NB4 (cell line): ENCODE results near the gene TAF3.

ENCODE experiments used
- MYC ChIP-seq: IDR thresholded peaks from 2 replicates; pipeline ENCODE4 v1.6.1; 2011; ENCODE audit warnings: low read depth, low read length
- POLR2A ChIP-seq: IDR thresholded peaks from 2 replicates; pipeline ENCODE4 v1.6.1; 2011; ENCODE audit warnings: mild to moderate bottlenecking; ENCODE audit not compliant: insufficient read length; ENCODE audit errors: extremely low read depth
- TF ChIP-seq, protein P1 (sequence below): IDR thresholded peaks from one replicate; pipeline ENCODE4 v1.5.1; 2012; ENCODE audit warnings: low read depth, low read length
- TF ChIP-seq, protein P2 (sequence below): IDR thresholded peaks from 2 replicates; pipeline ENCODE4 v1.6.1; 2011; ENCODE audit warnings: low read depth, low read length

DNA sequence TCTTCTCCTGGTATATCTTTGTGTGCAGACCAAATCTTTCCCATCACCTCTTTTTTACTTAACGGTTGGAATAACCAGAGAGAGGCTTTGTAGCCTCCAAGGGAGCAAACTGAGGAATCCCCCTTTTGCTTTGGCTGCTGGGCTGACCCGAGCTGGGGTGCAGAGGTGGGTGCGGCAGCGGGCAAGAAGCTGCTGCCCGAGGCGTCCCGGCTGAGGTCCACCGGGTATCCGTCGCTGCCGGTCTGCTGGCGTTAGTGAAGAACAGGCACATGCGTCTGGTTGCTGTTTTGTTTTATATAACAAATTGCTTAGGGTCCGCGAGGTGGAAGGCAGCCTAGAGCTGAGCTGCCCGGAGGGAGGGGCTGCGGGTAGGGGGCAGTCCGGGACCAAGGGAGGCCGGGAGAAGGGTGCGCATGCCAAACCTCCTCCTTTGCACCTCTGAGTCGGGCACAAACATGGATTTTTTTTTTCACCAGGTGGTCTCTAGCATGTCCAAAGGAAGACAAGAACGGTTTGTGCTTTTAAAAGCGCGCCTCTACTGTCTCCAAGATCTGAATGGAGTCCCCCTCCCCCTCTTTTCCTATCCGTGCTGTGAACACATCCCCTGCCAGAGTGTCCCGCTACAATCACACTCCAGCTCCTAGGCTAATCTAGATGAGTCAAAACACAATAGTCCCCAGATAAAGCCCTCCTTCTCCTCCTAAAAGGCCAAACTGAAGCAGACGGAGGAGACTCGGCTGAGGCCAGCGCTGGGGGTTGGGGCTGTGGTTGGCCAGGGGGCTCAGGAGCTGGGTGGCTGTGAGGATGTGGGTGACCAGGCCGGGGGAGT, 229.4 kb downstream of the TAF3 start:
- TF ChIP-seq, protein P1, sequence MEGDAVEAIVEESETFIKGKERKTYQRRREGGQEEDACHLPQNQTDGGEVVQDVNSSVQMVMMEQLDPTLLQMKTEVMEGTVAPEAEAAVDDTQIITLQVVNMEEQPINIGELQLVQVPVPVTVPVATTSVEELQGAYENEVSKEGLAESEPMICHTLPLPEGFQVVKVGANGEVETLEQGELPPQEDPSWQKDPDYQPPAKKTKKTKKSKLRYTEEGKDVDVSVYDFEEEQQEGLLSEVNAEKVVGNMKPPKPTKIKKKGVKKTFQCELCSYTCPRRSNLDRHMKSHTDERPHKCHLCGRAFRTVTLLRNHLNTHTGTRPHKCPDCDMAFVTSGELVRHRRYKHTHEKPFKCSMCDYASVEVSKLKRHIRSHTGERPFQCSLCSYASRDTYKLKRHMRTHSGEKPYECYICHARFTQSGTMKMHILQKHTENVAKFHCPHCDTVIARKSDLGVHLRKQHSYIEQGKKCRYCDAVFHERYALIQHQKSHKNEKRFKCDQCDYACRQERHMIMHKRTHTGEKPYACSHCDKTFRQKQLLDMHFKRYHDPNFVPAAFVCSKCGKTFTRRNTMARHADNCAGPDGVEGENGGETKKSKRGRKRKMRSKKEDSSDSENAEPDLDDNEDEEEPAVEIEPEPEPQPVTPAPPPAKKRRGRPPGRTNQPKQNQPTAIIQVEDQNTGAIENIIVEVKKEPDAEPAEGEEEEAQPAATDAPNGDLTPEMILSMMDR, result no peak
- TF ChIP-seq, protein P2, sequence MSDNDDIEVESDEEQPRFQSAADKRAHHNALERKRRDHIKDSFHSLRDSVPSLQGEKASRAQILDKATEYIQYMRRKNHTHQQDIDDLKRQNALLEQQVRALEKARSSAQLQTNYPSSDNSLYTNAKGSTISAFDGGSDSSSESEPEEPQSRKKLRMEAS, result no peak
- no peak for TF ChIP-seq POLR2A
- TF ChIP-seq MYC, result no peak
